ENCODE data around the gene BTBD1.

Gene BTBD1

DNA sequence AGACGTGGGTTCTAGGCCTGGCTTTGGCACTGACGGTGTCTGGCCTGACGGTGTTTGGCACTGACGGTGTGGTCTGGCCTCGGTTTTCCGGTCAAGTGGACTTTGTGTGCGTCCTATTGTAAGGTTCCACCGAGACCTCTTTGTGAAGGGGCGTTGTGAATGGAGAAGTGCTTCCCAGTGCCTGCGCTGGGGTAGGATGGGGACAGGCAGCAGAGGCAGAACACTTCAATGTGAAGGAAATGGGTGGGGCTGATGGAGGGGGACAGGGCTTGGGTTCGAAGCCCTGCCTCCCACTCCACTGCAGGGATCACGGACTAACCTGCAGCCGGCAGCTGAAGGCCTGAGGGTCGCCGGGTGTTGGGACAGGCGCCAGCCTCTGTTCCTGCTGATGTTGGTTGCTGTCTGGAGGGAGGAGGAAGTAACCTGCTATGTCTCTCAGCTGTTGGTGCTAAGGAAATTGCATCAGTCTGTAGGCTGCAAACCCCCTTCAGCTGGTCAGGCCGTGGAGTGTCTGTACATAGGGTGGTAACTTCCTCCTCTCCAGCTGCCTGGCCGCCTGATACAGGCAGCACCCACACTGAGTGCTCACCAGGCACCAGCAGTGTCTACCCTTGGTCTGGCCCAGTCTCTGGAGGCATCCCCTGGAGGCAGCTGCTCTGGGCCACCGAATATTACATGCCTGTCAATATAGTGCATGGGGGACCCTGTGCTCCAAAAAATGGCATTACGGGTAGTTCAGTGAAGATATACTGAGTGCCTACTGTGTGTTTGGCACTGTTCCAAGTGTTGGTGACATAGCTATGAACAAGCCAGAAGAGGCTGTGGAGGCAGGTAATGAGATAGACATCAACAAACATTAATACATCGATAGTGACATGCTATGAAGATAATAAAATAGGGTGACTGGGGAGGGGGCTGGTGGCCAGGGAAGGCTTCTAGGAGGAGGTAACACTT is 41.5 kb upstream of the BTBD1 start:
- TF ChIP-seq, protein P1, sequence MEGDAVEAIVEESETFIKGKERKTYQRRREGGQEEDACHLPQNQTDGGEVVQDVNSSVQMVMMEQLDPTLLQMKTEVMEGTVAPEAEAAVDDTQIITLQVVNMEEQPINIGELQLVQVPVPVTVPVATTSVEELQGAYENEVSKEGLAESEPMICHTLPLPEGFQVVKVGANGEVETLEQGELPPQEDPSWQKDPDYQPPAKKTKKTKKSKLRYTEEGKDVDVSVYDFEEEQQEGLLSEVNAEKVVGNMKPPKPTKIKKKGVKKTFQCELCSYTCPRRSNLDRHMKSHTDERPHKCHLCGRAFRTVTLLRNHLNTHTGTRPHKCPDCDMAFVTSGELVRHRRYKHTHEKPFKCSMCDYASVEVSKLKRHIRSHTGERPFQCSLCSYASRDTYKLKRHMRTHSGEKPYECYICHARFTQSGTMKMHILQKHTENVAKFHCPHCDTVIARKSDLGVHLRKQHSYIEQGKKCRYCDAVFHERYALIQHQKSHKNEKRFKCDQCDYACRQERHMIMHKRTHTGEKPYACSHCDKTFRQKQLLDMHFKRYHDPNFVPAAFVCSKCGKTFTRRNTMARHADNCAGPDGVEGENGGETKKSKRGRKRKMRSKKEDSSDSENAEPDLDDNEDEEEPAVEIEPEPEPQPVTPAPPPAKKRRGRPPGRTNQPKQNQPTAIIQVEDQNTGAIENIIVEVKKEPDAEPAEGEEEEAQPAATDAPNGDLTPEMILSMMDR (IDR thresholded peaks at IDR 0.05) = no peak
- DNase-seq = peak; percentile 67 to 76
- intact Hi-C loops (cut with DNase I; ENCODE audit: low total_unique reads) = loop anchor here (10.0 kb wide), 1 partner anchor 94 kb away; the partner anchor contains the start of gene C15orf40
- Histone ChIP-seq H3K36me3 (no peaks in the 10 kb centered on the region), H3K27me3 (peaks cover 0 to 20% of the 10 kb centered on the region in 2 donors), H3K27ac (no peak overlapping the region), H3K4me1 (peaks cover 0 to 22% (median 15%) of the 10 kb centered on the region in 4 donors), H3K4me3 (peak overlapping the region; percentile 47 to 62), H3K9me3 (no peaks in the 10 kb centered on the region)

- no peak for DNase-seq
- intact Hi-C loops (cut with DNase I; ENCODE audit: low total_unique reads) = loop anchor here (10.0 kb wide), 1 partner anchor 93 kb away; the partner anchor contains the start of gene C15orf40
- no peak overlapping the region for H3K27ac ChIP-seq
Measured at GRCh38 chr15:83107841-83108181, 40.8 kb upstream of the BTBD1 start.

DNA sequence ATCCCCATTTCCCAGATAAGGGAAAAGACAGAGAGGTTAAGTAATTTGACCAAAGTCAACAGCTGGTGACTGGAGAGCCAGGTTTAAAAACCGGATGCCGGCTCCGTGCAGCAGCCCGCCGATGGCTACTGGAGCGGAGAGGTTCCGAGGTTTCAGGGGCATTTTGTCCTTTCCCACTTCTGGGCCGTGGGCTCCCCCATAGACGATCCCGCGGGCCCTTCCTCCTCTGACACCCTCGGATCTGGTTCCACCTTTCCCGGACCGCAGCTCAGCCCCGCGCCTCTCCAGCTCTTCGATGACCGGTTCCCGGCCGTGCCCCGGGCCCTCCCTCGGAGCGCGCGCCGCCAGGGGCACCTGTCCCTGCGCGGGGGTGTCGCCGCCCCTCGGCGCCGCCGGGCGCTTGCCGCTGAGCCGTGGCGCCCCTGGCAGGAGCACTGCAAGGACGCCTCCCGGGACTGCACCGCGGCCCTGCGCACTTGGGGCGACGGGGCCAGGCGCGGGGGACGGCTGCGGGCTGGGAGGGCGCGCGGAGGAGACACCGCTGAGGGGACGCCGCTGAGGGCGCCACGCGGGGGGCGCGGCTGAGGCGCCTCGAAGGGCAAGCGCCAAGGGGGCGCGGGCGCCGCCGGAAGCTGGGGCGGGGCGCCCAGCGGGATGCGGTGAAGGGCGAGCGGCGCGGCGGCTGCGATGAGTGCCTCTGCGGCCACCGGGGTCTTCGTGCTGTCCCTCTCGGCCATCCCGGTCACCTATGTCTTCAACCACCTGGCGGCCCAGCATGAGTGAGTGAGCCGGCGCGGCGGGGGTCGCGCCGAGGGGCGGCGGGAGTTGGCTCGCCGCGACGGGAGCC is 40.2 kb upstream of the BTBD1 start, which contains the start of gene TM6SF1:
Gene TM6SF1 (plus strand): TSS at position 652 of the 847 bp plus-strand sequence. CDS start 36 bp downstream, at position 688.
- no peaks in the 10 kb centered on the region for H3K9me3 ChIP-seq
- TF ChIP-seq, protein P1 (IDR thresholded peaks at IDR 0.05) = no peak
- no peaks in the 10 kb centered on the region for H3K36me3 ChIP-seq
- DNase-seq = no peak
- peaks cover 0 to 22% (median 15%) of the 10 kb centered on the region in 4 donors for H3K4me1 ChIP-seq
- peak within 1 kb of the TSS; percentile 47 to 62 for H3K4me3 ChIP-seq
- no peak within 1 kb of the TSS for H3K27ac ChIP-seq
- H3K27me3 ChIP-seq = peaks cover 0 to 20% of the 10 kb centered on the region in 2 donors
- intact Hi-C loops (cut with DNase I; ENCODE audit: low total_unique reads) = loop anchor here (10.0 kb wide), 1 partner anchor 92 kb away; the partner anchor contains the start of gene C15orf40

More at GRCh38 chr15:83107841-83108181, 40.8 kb upstream of the BTBD1 start:
- TF ChIP-seq, protein P1 (IDR thresholded peaks at IDR 0.05) = no peak
- Histone ChIP-seq H3K4me3 (peak overlapping the region; percentile 47 to 62), H3K36me3 (no peaks in the 10 kb centered on the region), H3K27me3 (peaks cover 0 to 20% of the 10 kb centered on the region in 2 donors), H3K4me1 (peaks cover 0 to 22% (median 15%) of the 10 kb centered on the region in 4 donors), H3K9me3 (no peaks in the 10 kb centered on the region)

DNA sequence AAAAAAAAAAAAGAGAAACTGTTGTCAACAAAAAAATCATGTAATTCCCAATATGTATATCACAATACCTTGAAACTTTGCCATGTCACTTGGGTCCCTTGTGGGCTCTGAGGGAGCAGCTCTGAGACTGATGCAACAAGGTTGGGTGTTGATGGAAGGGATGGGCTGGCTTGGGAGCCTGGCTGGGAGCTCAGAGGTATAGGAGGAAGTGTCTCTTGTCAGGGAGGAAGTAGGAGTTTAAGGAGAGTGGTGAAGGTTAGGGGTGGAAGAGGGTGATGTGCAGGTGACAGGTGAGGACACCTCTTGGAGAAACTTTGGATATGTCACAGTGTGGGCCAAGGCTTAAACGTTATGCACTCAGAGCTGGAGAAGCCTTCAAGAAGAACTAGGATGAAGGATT is 38.4 kb upstream of the BTBD1 start:
- intact Hi-C loops (cut with DNase I; ENCODE audit: low total_unique reads) = loop anchor here (10.0 kb wide), 1 partner anchor 91 kb away; the partner anchor contains the start of gene C15orf40
- Histone ChIP-seq H3K36me3 (no peaks in the 10 kb centered on the region), H3K27ac (no peak overlapping the region), H3K4me1 (peaks cover 0 to 22% (median 15%) of the 10 kb centered on the region in 4 donors), H3K9me3 (no peaks in the 10 kb centered on the region), H3K27me3 (peaks cover 0 to 17% of the 10 kb centered on the region in 2 donors), H3K4me3 (no peak overlapping the region)
- no peak for DNase-seq
- TF ChIP-seq, protein P1 (IDR thresholded peaks at IDR 0.05) = no peak

- intact Hi-C loops (cut with DNase I; ENCODE audit: low total_unique reads) = loop anchor here (10.0 kb wide), 1 partner anchor 89 kb away; the partner anchor contains the start of gene C15orf40
- TF ChIP-seq, protein P1 (IDR thresholded peaks at IDR 0.05) = no peak
Measured at GRCh38 chr15:83104141-83104540, 37.1 kb upstream of the BTBD1 start.

More at GRCh38 chr15:83104141-83104540, 37.1 kb upstream of the BTBD1 start:
- Histone ChIP-seq H3K4me1 (peaks cover 0 to 22% (median 15%) of the 10 kb centered on the region in 4 donors), H3K36me3 (no peaks in the 10 kb centered on the region), H3K27me3 (peaks cover 0 to 17% of the 10 kb centered on the region in 2 donors), H3K9me3 (no peaks in the 10 kb centered on the region), H3K4me3 (no peak overlapping the region), H3K27ac (no peak overlapping the region)
- no peak for DNase-seq
